HG03280 (cell line): ENCODE data around the gene CYP2A13.
"Not testable (repeated sequence)": the region's sequence is repeated elsewhere in the genome, so short reads cannot be mapped to it uniquely, and the experiment has no call there.

ENCODE experiments used
- ATAC-seq: cut with Tn5 transposase; IDR thresholded peaks from one replicate; pipeline ENCODE4 v1.9.1; 2021; ENCODE audit warnings: mild to moderate bottlenecking, moderate library complexity; ENCODE audit not compliant: unreplicated experiment

CYP2A13 gene

DNA sequence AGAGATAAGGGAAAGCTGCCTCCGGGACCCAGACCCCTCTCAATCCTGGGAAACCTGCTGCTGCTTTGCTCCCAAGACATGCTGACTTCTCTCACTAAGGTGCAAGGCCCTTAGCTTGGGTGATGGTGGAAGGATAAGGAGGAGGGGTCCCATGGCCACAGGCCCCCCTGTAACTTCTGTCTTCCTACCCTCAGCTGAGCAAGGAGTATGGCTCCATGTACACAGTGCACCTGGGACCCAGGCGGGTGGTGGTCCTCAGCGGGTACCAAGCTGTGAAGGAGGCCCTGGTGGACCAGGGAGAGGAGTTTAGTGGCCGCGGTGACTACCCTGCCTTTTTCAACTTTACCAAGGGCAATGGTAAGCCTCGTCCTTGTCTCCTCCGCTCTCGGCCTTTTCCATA lies 28.0 kb downstream of the CYP2A13 start:
- no peak for ATAC-seq

- not testable (repeated sequence) for ATAC-seq
These were observed 33.0 kb downstream of the CYP2A13 start for GRCh38 chr19:41120929-41121911.

DNA sequence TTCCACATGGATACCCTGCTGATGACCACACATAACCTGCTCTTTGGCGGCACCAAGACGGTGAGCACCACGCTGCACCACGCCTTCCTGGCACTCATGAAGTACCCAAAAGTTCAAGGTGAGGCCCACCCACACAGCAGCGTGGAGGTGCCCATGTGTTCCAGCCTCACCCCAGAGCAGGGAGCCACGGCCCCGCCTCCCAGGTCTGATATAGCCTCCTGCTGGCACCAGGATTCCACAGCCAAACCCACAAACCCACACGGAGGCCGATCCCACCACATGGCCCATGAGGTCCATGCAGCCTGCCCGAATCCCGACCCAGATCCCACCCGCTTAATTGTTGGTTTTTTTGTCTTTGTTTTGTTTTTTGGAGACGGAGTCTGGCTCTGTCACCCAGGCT lies 34.6 kb downstream of the CYP2A13 start:
- ATAC-seq: not testable (repeated sequence)

- no peak for ATAC-seq
These were observed 35.6 kb downstream of the CYP2A13 start for GRCh38 chr19:41123716-41124294.

DNA sequence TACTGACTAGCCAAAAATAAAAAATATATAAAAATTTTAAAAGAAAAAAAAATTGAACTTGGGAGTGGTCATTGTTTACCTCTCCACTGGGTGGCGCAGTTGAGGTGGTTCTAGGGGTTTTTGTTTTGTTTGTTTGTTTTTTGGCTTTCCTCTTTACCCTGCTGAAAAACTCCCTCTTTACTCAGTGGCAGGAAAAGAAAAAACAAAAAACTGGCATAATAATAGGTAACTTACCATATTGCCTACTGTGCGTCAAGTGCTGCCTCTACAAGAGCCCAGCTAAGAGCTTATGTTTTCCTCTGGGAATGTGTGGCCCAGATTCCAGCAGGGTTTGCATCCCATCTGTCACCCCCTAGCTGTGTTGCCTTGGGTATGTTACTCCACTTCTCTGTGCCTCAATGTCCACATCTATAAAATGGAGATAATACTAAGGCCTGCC lies 38.5 kb downstream of the CYP2A13 start:
- not testable (repeated sequence) for ATAC-seq

DNA sequence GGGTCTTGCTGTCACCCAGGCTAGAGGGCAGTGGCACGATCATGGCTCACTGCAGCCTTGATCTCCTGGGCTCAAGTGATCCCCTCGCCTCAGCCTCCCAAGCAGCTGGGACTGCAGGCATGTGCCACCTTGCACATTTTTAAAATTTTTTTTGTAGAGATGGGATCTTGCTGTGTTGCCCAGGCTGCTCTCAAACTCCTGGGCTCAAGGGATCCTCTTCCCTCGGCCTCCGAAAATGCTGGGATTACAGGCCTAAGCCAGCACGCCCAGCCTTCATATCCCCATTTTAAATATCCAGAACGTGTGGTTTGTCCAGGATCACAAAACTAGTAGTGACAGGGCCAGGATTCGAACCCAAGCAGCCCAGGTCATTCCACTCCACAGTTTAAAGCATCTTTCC lies 39.1 kb downstream of the CYP2A13 start:
- ATAC-seq: not testable (repeated sequence)

- ATAC-seq: not testable (repeated sequence)
These were observed 39.6 kb downstream of the CYP2A13 start for GRCh38 chr19:41127801-41128300.

GRCh38 chr19:41128692-41129091 lies 40.4 kb downstream of the CYP2A13 start:
- ATAC-seq: no peak

DNA sequence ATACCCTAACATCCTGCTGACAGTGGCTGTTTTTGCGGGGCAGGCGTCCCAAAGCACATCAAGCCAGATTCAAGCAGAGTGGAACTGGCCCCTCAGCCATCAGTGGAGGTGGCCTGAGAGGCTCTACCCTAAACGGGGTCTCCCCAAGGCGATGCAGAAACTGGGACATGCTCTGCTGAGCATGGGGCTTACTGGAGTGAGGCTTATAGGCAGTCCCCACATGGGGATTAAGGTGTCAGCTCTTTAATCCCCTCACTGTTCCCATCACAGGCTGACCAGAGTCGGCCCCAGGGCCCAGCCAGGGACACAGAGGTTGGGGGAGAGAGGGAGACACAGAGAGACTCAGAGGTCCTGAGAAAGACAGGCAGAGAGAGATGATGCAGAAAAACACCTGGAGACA lies 42.9 kb downstream of the CYP2A13 start:
- no peak for ATAC-seq

GRCh38 chr19:41133260-41133659 lies 45.0 kb downstream of the CYP2A13 start:
- ATAC-seq: no peak

GRCh38 chr19:41134616-41135015 lies 46.4 kb downstream of the CYP2A13 start:
- ATAC-seq: no peak

DNA sequence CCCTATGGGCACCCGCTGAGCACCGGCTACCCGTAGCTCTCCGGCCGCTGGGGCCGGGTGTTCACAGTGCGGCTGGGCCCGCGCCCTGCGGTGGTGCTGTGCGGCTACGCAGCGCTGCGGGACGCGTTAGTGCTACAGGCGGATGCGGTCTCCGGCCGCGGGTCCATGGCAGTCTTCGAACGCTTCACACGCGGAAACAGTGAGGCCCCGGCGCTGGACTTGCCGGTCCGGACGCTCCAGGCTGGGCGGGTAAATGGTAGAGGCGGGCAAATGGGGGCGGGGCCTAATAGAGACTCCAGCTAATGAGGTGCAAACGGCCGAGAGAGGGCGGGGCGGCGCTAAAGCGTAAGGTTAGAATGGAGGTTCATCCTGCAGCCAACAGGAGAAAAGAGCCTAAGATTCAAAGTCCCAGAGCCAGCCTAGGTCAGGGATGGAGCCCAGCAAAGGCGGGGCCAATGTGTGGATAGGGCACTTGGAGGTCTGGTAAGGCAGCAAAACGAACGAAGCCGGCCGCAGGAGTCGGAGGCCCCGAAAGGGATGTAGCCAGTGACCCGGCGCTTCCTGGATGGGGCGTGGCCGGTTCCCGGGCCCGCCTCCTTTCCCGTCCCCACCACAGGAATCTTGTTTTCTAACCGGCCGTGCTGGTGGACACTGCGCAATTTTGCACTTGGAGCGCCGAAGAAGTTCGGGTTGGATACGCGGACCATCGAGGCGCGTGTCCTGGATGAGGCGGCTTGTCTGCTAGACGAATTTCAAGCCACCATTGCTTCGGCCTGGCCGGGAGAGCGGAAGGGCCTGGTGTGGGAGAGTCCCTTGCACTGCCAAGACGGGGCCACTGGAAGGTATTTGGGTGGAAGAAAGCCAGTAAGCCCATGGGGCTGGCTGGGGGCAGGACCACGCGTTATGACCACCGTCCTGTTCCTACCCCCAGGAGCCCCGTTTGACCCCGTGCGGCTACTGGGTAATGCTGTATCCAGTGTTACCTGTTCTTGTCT lies 47.4 kb downstream of the CYP2A13 start:
- ATAC-seq: not testable (repeated sequence)

GRCh38 chr19:41136636-41137455 lies 48.6 kb downstream of the CYP2A13 start:
- no peak for ATAC-seq

DNA sequence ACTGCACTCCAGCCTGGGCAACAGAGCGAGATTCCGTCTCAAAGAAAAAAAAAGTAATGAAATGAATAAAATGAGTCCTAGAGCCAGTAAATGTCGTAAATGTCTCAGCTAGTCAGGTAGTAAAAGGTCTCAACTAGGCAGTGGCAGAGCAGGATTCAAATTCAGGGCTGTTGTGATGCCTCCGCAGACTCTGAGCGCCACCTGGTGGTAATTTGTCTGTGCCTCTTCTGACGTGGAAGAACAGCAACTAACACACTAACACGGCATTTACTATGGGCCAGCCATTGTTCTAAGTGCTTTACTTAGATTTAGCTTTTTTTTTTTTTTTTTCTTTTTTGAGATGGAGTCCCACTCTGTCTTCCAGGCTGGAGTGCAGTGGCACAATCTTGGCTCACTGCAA lies 56.2 kb downstream of the CYP2A13 start:
- ATAC-seq: no peak
